GM15510 (cell line): Measurements from ENCODE around the gene SETD3.

Experiments used
- POLR2A ChIP-seq: IDR thresholded peaks from 3 replicates; pipeline ENCODE4 v1.6.1; 2011; ENCODE audit warnings: borderline replicate concordance; ENCODE audit not compliant: insufficient read length; ENCODE audit errors: extremely low read depth

The SETD3 gene

GRCh38 chr14:99479160-99479905 is 1.3 kb downstream of the SETD3 start:
- TF ChIP-seq POLR2A = no peak

GRCh38 chr14:99478128-99478527 is 2.5 kb downstream of the SETD3 start:
- TF ChIP-seq POLR2A = no peak

- TF ChIP-seq POLR2A = no peak
These were observed 3.8 kb downstream of the SETD3 start for GRCh38 chr14:99476864-99477263.

- TF ChIP-seq POLR2A = no peak
These were observed 5.0 kb downstream of the SETD3 start for GRCh38 chr14:99475660-99476059.

- TF ChIP-seq POLR2A = no peak
These were observed 5.5 kb downstream of the SETD3 start for GRCh38 chr14:99475179-99475578.

GRCh38 chr14:99473458-99473857 is 7.2 kb downstream of the SETD3 start:
- no peak for TF ChIP-seq POLR2A

- no peak for TF ChIP-seq POLR2A
These were observed 7.7 kb downstream of the SETD3 start for GRCh38 chr14:99472937-99473336.

GRCh38 chr14:99471731-99472130 is 8.9 kb downstream of the SETD3 start:
- TF ChIP-seq POLR2A = no peak

GRCh38 chr14:99468836-99469592 is 11.6 kb downstream of the SETD3 start:
- TF ChIP-seq POLR2A = no peak

GRCh38 chr14:99468081-99468480 is 12.6 kb downstream of the SETD3 start:
- no peak for TF ChIP-seq POLR2A

GRCh38 chr14:99467336-99468078 is 13.2 kb downstream of the SETD3 start:
- no peak for TF ChIP-seq POLR2A

GRCh38 chr14:99466758-99467157 is 13.9 kb downstream of the SETD3 start:
- TF ChIP-seq POLR2A = no peak

- TF ChIP-seq POLR2A = no peak
These were observed 15.4 kb downstream of the SETD3 start for GRCh38 chr14:99465288-99465687.

- TF ChIP-seq POLR2A = no peak
These were observed 16.7 kb downstream of the SETD3 start for GRCh38 chr14:99463974-99464373.

GRCh38 chr14:99462210-99462609 is 18.4 kb downstream of the SETD3 start:
- no peak for TF ChIP-seq POLR2A
